IPS DF 6.9 (cell line): Measurements from ENCODE around the gene MBOAT2.

Experiments
- DNase-seq: peaks from one replicate; pipeline ENCODE4 v3.0.0-alpha.2; 2013; ENCODE audit warnings: low read depth, low spot score
- H3K27ac ChIP-seq: one replicate; pipeline ENCODE4 v1.5.1; 2013; ENCODE audit warnings: low read length, control low read depth
- H3K27me3 ChIP-seq: 2 replicates; pipeline ENCODE4 v1.6.1; 2013; ENCODE audit warnings: mild to moderate bottlenecking, low read length; ENCODE audit not compliant: control insufficient read depth, insufficient read depth
- H3K36me3 ChIP-seq: 2 replicates; pipeline ENCODE4 v1.6.1; 2013; ENCODE audit warnings: low read length; ENCODE audit not compliant: control insufficient read depth, insufficient read depth
- H3K4me1 ChIP-seq: 2 replicates; pipeline ENCODE4 v1.6.1; 2013; ENCODE audit warnings: low read length; ENCODE audit not compliant: control insufficient read depth, insufficient read depth
- H3K4me3 ChIP-seq: 2 replicates; pipeline ENCODE4 v1.5.1; 2013; ENCODE audit warnings: mild to moderate bottlenecking, low read length
- H3K9me3 ChIP-seq: 2 replicates; pipeline ENCODE4 v1.6.1; 2013; ENCODE audit warnings: low read length, inconsistent platforms; ENCODE audit not compliant: control insufficient read depth, insufficient read depth
- WGBS: extraction: QIAGEN DNeasy Blood & Tissue Kit; methylation state at CpG from one replicate; pipeline ENCODE4 v1.1.7; 2013; ENCODE audit warnings: mixed read lengths, missing lambda C conversion rate; ENCODE audit not compliant: insufficient read length, insufficient coverage; 5-methylcytosine and 5-hydroxymethylcytosine counted together

Gene MBOAT2

DNA sequence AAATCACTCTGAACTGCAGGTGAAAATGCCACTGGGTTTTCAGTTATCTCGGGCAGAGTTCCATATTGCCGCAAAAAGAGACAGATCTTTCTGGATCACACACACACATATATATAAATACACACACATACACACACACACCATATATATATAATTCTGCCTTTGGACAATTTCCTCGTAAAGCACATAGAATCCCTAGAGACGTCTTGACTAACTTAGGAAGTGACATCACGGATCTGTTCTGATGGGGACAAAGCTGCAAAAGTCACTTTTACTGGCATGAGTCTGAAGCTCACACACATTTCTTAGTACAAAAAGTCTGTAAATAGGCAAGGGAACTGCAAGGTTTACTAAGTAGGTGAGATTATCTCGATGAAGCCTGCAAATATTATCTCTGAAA is 28.6 kb upstream of the MBOAT2 start:
- Histone ChIP-seq H3K27ac (no peak overlapping the region), H3K36me3 (no peaks in the 10 kb centered on the region), H3K9me3 (no peaks in the 10 kb centered on the region), H3K4me1 (0 out of 2 replicates have a peak, but pooled peaks cover 4% of the 10 kb centered on the region), H3K4me3 (no peak overlapping the region), H3K27me3 (no peaks in the 10 kb centered on the region)
- DNase-seq = no peak
- no CpG with 5 or more reads among the region's 6 CpGs for WGBS

DNA sequence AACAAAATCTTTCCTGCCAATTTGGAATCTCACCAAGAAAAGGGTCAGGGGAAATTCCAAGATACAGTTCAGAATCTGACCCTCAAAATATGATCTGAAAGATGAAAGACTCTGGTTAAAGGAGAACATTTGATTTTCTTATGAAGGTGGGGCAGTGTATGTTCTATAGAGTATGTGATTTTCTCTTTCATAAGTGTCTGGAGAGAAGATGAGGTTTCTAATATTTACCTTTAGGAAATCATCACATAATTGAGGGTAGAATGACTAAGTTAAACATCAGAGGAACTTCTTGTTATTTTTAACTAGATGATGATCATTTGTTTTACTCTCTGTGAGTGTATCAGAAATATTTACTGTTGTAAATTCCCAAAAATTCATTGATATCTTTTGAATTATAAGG is 27.8 kb upstream of the MBOAT2 start:
- H3K9me3 ChIP-seq = no peaks in the 10 kb centered on the region
- DNase-seq = no peak
- no peak overlapping the region for H3K4me3 ChIP-seq

DNA sequence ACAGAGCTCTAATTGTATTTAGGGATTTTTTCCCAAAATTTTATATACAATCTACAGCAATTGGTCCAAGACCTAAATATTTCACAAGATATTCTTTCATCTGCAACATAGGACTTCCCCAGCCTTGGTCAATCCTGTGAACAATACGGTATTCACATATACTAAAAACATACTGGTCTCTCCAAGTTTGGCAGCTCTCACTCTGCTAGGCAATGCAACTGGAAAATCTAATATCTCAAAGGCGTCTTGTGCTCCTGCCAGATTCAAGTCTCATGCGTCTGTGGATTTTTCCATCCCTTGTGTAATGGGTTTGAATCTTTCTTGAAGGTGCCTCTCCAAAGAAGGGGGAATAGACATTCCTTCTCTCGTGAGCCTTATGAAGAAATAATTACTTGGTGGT is 27.4 kb upstream of the MBOAT2 start:
- no peaks in the 10 kb centered on the region for H3K36me3 ChIP-seq
- H3K9me3 ChIP-seq = no peaks in the 10 kb centered on the region
- no peak overlapping the region for H3K4me3 ChIP-seq
- no peaks in the 10 kb centered on the region for H3K27me3 ChIP-seq
- H3K4me1 ChIP-seq = 0 out of 2 replicates have a peak, but pooled peaks cover 4% of the 10 kb centered on the region
- no peak for DNase-seq
- H3K27ac ChIP-seq = no peak overlapping the region
- no CpG with 5 or more reads among the region's 4 CpGs for WGBS

More for the DNA sequence above, 27.8 kb upstream of the MBOAT2 start:
- Histone ChIP-seq H3K4me1 (0 out of 2 replicates have a peak, but pooled peaks cover 4% of the 10 kb centered on the region), H3K36me3 (no peaks in the 10 kb centered on the region), H3K27me3 (no peaks in the 10 kb centered on the region), H3K27ac (no peak overlapping the region)

DNA sequence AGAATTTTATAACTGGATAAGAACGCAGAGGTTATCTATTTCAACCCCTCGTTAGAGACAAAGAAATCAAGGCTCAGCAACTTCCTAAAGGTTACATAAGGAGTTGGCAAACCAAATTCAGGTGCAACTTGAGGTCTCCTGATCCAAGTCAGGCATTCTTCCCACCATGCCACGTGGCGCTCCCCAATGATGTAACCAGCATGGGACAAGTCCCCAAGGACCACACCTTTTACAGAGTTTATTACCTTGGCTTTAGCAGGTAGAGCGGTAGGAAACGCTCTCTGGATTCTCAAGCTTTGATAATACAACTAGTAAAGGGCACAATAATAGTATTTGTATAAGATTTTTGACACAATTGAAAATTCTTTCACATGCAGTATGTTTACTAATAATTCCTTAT is 26.7 kb upstream of the MBOAT2 start:
- H3K9me3 ChIP-seq = no peaks in the 10 kb centered on the region
- no peak for DNase-seq
- no peaks in the 10 kb centered on the region for H3K36me3 ChIP-seq
- no peaks in the 10 kb centered on the region for H3K27me3 ChIP-seq
- H3K4me1 ChIP-seq = 0 out of 2 replicates have a peak, but pooled peaks cover 4% of the 10 kb centered on the region
- H3K4me3 ChIP-seq = no peak overlapping the region
- H3K27ac ChIP-seq = no peak overlapping the region
- no CpG with 5 or more reads among the region's 6 CpGs for WGBS

DNA sequence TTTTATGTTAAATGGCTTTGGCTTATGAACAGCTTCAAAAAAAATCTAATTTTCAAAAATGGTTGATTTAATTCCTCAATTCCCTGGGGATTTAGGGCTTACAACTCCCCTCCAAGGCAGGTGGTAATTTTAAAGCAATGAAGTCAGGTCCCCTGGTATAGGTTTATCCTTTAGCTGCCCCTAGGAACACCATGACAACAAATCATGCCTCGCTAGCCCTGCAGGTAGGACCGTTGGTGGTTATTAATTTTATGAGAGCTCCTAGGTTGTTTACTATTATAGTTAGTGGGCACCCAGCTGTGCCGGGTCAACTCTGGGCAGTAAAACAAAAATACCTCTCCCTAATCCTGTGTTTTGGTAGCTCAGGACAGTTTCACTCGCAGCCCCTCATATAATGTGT is 26.2 kb upstream of the MBOAT2 start:
- WGBS = no CpG with 5 or more reads among the region's 4 CpGs
- H3K4me1 ChIP-seq = 0 out of 2 replicates have a peak, but pooled peaks cover 4% of the 10 kb centered on the region
- no peaks in the 10 kb centered on the region for H3K27me3 ChIP-seq
- no peaks in the 10 kb centered on the region for H3K36me3 ChIP-seq
- DNase-seq = no peak
- no peak overlapping the region for H3K27ac ChIP-seq
- H3K9me3 ChIP-seq = no peaks in the 10 kb centered on the region
- H3K4me3 ChIP-seq = no peak overlapping the region

DNA sequence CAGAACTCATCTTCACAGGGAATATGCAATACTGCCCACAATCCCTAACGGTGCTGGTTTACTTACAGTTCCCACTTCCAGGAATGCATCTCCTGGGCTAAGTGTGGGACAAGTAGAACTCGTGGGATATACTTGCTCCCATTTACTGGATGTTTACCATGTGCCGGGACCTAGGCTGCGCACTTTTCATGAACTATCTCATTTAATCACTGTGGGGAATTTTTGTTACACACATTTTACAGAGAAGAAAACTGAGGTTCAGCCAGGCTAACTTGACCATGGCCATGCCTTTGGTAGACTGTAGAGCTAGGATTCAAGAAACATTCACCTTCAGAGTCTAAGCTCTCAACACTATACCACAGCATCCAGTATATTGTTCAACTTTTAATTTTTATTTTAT is 24.4 kb upstream of the MBOAT2 start:
- no peak overlapping the region for H3K4me3 ChIP-seq
- no peaks in the 10 kb centered on the region for H3K4me1 ChIP-seq
- H3K36me3 ChIP-seq = no peaks in the 10 kb centered on the region
- no peak overlapping the region for H3K27ac ChIP-seq
- no CpG with 5 or more reads among the region's 4 CpGs for WGBS
- H3K27me3 ChIP-seq = no peaks in the 10 kb centered on the region
- H3K9me3 ChIP-seq = no peaks in the 10 kb centered on the region
- no peak for DNase-seq

DNA sequence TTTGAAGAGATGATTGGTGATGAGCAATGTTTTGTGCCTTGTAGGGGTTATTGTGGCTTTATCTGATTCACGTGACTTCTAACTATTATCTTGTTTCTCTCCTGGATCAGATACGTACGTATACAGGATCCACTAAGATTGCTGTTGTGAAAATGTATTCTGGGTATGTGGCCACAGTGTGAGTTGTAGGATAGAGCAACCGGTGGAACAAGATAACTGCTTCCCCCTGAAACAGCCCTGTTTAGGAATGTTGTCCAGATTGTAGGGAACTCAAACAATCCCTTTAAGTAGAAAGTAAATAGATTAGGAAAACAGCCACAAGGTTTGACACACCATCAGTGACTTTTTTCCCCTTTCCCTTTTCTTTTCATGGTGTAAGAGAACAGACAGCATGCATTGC is 22.3 kb upstream of the MBOAT2 start:
- Histone ChIP-seq H3K27ac (no peak overlapping the region), H3K4me3 (no peak overlapping the region), H3K36me3 (no peaks in the 10 kb centered on the region), H3K27me3 (no peaks in the 10 kb centered on the region), H3K4me1 (no peaks in the 10 kb centered on the region), H3K9me3 (no peaks in the 10 kb centered on the region)
- DNase-seq = no peak
- WGBS = no CpG with 5 or more reads among the region's 4 CpGs

DNA sequence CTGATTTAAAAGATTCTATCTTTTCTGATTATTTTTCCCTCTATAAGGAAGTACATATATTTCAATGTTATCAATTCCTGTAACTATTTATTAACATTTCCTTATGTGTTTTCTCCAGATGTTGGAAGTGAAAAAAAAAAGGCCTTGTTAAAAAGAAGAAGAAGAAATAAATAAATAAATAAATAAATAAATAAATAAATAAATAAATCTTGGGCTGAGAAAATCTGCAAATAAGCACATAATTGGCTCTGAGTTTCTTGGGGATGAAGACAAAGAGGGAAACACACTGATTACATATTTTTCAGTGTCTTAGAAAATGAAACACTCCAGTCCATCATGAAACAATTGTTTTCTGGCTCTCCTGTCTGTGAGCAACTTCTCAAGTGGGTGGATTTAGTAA is 21.1 kb upstream of the MBOAT2 start:
- no peaks in the 10 kb centered on the region for H3K9me3 ChIP-seq
- H3K27me3 ChIP-seq = no peaks in the 10 kb centered on the region
- no peak overlapping the region for H3K27ac ChIP-seq
- no peaks in the 10 kb centered on the region for H3K36me3 ChIP-seq
- DNase-seq = no peak
- H3K4me3 ChIP-seq = no peak overlapping the region
- H3K4me1 ChIP-seq = no peaks in the 10 kb centered on the region

DNA sequence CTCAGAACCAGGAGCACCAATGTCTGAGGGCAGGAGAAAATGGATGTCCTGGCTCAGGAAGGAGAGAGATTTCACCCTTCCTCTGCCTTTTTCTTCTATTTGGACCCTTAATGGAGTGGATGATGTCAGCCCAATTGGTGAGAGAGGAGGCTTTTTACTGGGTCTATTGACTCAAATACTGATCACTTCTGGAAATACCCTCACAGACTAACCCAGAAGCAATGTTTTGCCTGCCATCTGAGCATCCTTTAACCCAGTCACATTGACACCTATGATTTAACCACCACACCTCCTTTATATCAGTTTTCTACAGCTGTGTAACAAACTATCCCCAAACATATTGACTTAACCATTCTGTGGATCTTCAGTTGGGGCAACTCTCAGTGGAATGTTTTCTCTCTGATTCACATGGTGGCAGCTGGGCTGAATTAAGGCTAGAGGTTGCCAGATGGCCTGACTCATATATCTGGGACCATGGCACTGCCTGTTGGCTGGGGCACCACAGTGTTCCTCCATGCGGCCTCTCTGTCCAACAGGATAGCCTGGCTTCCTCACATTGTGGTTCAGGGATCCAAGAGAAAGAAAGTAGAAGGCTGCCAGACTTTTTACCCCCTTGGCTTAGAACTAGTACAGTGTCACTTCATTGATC is 18.2 kb upstream of the MBOAT2 start:
- Histone ChIP-seq H3K36me3 (no peaks in the 10 kb centered on the region), H3K27me3 (no peaks in the 10 kb centered on the region), H3K27ac (no peak overlapping the region), H3K4me3 (no peak overlapping the region), H3K9me3 (no peaks in the 10 kb centered on the region), H3K4me1 (no peaks in the 10 kb centered on the region)
- no peak for DNase-seq
- no CpG with 5 or more reads among the region's 1 CpG for WGBS

DNA sequence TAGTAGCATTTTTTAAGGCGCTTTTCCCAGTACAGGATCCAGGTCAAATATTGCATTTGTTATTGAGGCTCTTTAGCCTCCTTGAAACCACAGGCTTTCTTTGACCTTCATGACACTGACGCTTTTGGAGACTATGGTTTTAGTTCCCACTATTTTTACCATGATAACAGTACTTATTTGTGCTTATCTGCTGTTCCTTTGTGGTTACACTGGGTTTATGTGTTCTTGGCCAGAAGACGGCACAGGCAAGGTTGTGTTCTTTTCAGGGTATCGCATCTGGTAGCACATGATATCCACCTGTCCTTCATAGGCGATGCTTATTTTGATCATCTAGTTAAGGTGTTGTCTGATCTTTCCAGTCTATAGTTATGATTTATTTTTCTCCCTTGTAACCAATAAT is 16.8 kb upstream of the MBOAT2 start:
- no peak for DNase-seq
- Histone ChIP-seq H3K4me1 (no peaks in the 10 kb centered on the region), H3K4me3 (no peak overlapping the region), H3K27me3 (no peaks in the 10 kb centered on the region), H3K36me3 (no peaks in the 10 kb centered on the region), H3K9me3 (no peaks in the 10 kb centered on the region), H3K27ac (no peak overlapping the region)
- whole genome bisulfite sequencing = 100% methylated on average over 1 of the region's 5 CpGs

DNA sequence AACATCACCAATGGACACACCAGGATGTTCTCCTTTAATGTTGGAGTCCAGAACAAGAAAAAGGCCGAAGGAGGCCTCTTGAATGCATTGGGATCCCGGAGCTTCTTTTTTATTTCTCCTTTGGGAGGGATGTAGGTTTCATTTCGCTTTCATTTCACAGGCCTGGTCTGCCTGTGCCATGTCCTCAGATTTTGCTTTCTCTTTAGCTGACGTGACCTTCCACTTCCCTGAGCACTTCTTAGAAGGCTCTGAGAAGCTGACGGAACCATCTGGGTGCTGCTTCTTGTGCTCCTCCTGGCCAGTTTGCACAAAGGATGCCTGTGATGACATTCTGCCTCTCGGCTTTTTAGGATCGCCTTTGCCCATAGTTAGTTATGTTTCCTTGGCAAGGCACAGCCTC is 15.1 kb upstream of the MBOAT2 start:
- no peaks in the 10 kb centered on the region for H3K9me3 ChIP-seq
- H3K4me1 ChIP-seq = no peaks in the 10 kb centered on the region
- WGBS = no CpG with 5 or more reads among the region's 7 CpGs
- no peaks in the 10 kb centered on the region for H3K36me3 ChIP-seq
- no peaks in the 10 kb centered on the region for H3K27me3 ChIP-seq
- DNase-seq = no peak
- H3K27ac ChIP-seq = no peak overlapping the region
- no peak overlapping the region for H3K4me3 ChIP-seq
